ENCODE measurements around the gene POLR3E. TPM values are rescaled to one million over a fixed set of nuclear protein-coding genes. Genes with fewer than 3 reads are reported as not detected.

Gene POLR3E
- total RNA-seq, 1 experiment from 2014 or later = 70.8 TPM

GRCh38 chr16:22307838-22308237 lies 10.6 kb downstream of the POLR3E start:
- Histone ChIP-seq H3K36me3 (ENCODE audit: control insufficient read depth, insufficient read depth, low read length) (no peaks in the 10 kb centered on the region; the same call in 1 of the 2 replicates), H3K9me3 (no peaks in the 10 kb centered on the region), H3K4me1 (no peaks in the 10 kb centered on the region), H3K4me3 (ENCODE audit: low read depth, low read length) (no peak overlapping the region), H3K27me3 (replicated peaks; ENCODE audit: control insufficient read depth, insufficient read depth, low read length) (no peaks in the 10 kb centered on the region)
- no peak for DNase-seq
- Mint-ChIP-seq H3K9me3 (ENCODE audit: unreplicated experiment) (no peaks in the 10 kb centered on the region), H3K4me1 (ENCODE audit: low read depth, unreplicated experiment) (no peaks in the 10 kb centered on the region), H3K4me3 (ENCODE audit: unreplicated experiment) (no peak overlapping the region), H3K36me3 (ENCODE audit: insufficient read depth, unreplicated experiment) (peaks cover 52% of the 10 kb centered on the region), H3K27me3 (ENCODE audit: insufficient read depth, unreplicated experiment) (no peaks in the 10 kb centered on the region), H3K27ac (ENCODE audit: unreplicated experiment) (no peak overlapping the region)
- intact Hi-C loops (cut with micrococcal nuclease; ENCODE audit: unreplicated experiment) = no loop called here
- POLR2A ChIA-PET = interaction anchor here (0.6 kb wide), 2 partner anchors 52 to 1420 kb away, joined by 3 read pairs; no protein-coding TSS in a partner anchor
- TF ChIP-seq CTCF (IDR thresholded peaks at IDR 0.05; ENCODE audit: insufficient read depth in 1 of 2, low read depth in 1 of 2, low read length in 1 of 2, severe bottlenecking in 1 of 2, unreplicated experiment in 1 of 2) = no peak
- CTCF ChIA-PET = interaction anchor here (0.6 kb wide), 1 partner anchor 1007 kb away, joined by 3 read pairs; no protein-coding TSS in a partner anchor
- no TSS peak for BruUV-seq (replicated peaks)

GRCh38 chr16:22308824-22309520 lies 11.8 kb downstream of the POLR3E start:
- Mint-ChIP-seq H3K27me3 (ENCODE audit: insufficient read depth, unreplicated experiment) (no peaks in the 10 kb centered on the region), H3K4me1 (ENCODE audit: low read depth, unreplicated experiment) (no peaks in the 10 kb centered on the region), H3K36me3 (ENCODE audit: insufficient read depth, unreplicated experiment) (peaks cover 52% of the 10 kb centered on the region), H3K9me3 (ENCODE audit: unreplicated experiment) (no peaks in the 10 kb centered on the region), H3K4me3 (ENCODE audit: unreplicated experiment) (no peak overlapping the region), H3K27ac (ENCODE audit: unreplicated experiment) (no peak overlapping the region)
- intact Hi-C loops (cut with micrococcal nuclease; ENCODE audit: unreplicated experiment) = no loop called here
- no peak for DNase-seq
- Histone ChIP-seq H3K9me3 (no peaks in the 10 kb centered on the region), H3K27me3 (replicated peaks; ENCODE audit: control insufficient read depth, insufficient read depth, low read length) (no peaks in the 10 kb centered on the region), H3K4me3 (ENCODE audit: low read depth, low read length) (no peak overlapping the region), H3K36me3 (ENCODE audit: control insufficient read depth, insufficient read depth, low read length) (no peaks in the 10 kb centered on the region; the same call in none of the 2 replicates), H3K4me1 (no peaks in the 10 kb centered on the region)
- ChIA-PET CTCF (no interaction called here), POLR2A (no interaction called here)
- BruUV-seq (replicated peaks) = no TSS peak
- no peak for TF ChIP-seq CTCF (IDR thresholded peaks at IDR 0.05; ENCODE audit: insufficient read depth in 1 of 2, low read depth in 1 of 2, low read length in 1 of 2, severe bottlenecking in 1 of 2, unreplicated experiment in 1 of 2)

GRCh38 chr16:22311520-22311919 lies 14.3 kb downstream of the POLR3E start:
- H3K36me3 ChIP-seq (ENCODE audit: control insufficient read depth, insufficient read depth, low read length) = peaks cover 3% of the 10 kb centered on the region
- no TSS peak for BruUV-seq (replicated peaks)
- no peak for DNase-seq
- CTCF ChIA-PET = no interaction called here
- Mint-ChIP-seq H3K27ac (ENCODE audit: unreplicated experiment) (no peak overlapping the region), H3K27me3 (ENCODE audit: insufficient read depth, unreplicated experiment) (no peaks in the 10 kb centered on the region), H3K9me3 (ENCODE audit: unreplicated experiment) (no peaks in the 10 kb centered on the region), H3K4me1 (ENCODE audit: low read depth, unreplicated experiment) (no peaks in the 10 kb centered on the region), H3K36me3 (ENCODE audit: insufficient read depth, unreplicated experiment) (peaks cover 65% of the 10 kb centered on the region), H3K4me3 (ENCODE audit: unreplicated experiment) (no peak overlapping the region)
- no peak for TF ChIP-seq CTCF (IDR thresholded peaks at IDR 0.05; ENCODE audit: insufficient read depth in 1 of 2, low read depth in 1 of 2, low read length in 1 of 2, severe bottlenecking in 1 of 2, unreplicated experiment in 1 of 2)
- no peaks in the 10 kb centered on the region for H3K27me3 ChIP-seq (replicated peaks; ENCODE audit: control insufficient read depth, insufficient read depth, low read length)
- H3K4me3 ChIP-seq (ENCODE audit: low read depth, low read length) = no peak overlapping the region
- POLR2A ChIA-PET = no interaction called here
- intact Hi-C loops (cut with micrococcal nuclease; ENCODE audit: unreplicated experiment) = no loop called here
- no peaks in the 10 kb centered on the region for H3K4me1 ChIP-seq
- H3K9me3 ChIP-seq = no peaks in the 10 kb centered on the region
